Astrocyte (in vitro differentiated cells and primary cell): Measurements from ENCODE around the gene PPP3CA. TPM values are rescaled to one million over a fixed set of nuclear protein-coding genes. Genes with fewer than 3 reads are reported as not detected.

Experiments
- DNase-seq: peaks from one replicate; pipeline ENCODE4 v3.0.0-alpha.2; 2010; ENCODE audit warnings: low read depth
- FAIRE-seq: peaks from 2 replicates; lab custom pipeline; 2011; peaks lifted over from hg19 to GRCh38; lab: Jason Lieb, UNC
- H2AFZ ChIP-seq: 2 replicates; pipeline ENCODE4 v1.6.0; 2012; ENCODE audit warnings: low read depth, low read length, inconsistent platforms
- H3K27ac ChIP-seq: 2 replicates; pipeline ENCODE4 v1.5.1; 2011; ENCODE audit warnings: low read depth, low read length, inconsistent platforms
- H3K27me3 ChIP-seq: 2 replicates; pipeline ENCODE4 v1.6.0; 2011; ENCODE audit warnings: low read length, inconsistent platforms; ENCODE audit not compliant: insufficient read depth
- H3K36me3 ChIP-seq: 2 replicates; pipeline ENCODE4 v1.5.1; 2011; ENCODE audit warnings: low read length, inconsistent platforms; ENCODE audit not compliant: insufficient read depth
- H3K4me1 ChIP-seq: 2 replicates; pipeline ENCODE4 v1.5.1; 2011; ENCODE audit warnings: low read length, inconsistent platforms; ENCODE audit not compliant: insufficient read depth
- H3K4me2 ChIP-seq: 2 replicates; pipeline ENCODE4 v1.6.0; 2012; ENCODE audit warnings: low read length, inconsistent platforms
- H3K4me3 ChIP-seq: 2 replicates; pipeline ENCODE4 v1.5.1; 2011; ENCODE audit warnings: low read depth, mild to moderate bottlenecking, low read length, inconsistent platforms; ENCODE audit not compliant: insufficient read depth
- H3K79me2 ChIP-seq: 2 replicates; pipeline ENCODE4 v1.6.0; 2012; ENCODE audit warnings: mild to moderate bottlenecking, low read length, inconsistent platforms; ENCODE audit not compliant: insufficient read depth
- H3K9ac ChIP-seq: 2 replicates; pipeline ENCODE4 v1.6.0; 2012; ENCODE audit warnings: mild to moderate bottlenecking, low read length, inconsistent platforms
- H3K9me3 ChIP-seq: 2 replicates; pipeline ENCODE4 v1.5.1; 2012; ENCODE audit warnings: low read depth, mild to moderate bottlenecking, low read length, inconsistent platforms; ENCODE audit not compliant: insufficient read depth
- H4K20me1 ChIP-seq: 2 replicates; pipeline ENCODE4 v1.6.0; 2012; ENCODE audit warnings: low read length, inconsistent platforms; ENCODE audit not compliant: insufficient read depth
- H3K27ac Mint-ChIP-seq: one replicate; pipeline ENCODE4 v1.8.0; 2021; ENCODE audit warnings: mild to moderate bottlenecking, mixed read lengths; ENCODE audit not compliant: unreplicated experiment
- H3K27me3 Mint-ChIP-seq: one replicate; pipeline ENCODE4 v1.8.0; 2021; ENCODE audit warnings: low read depth, mixed read lengths; ENCODE audit not compliant: unreplicated experiment
- H3K36me3 Mint-ChIP-seq: one replicate; pipeline ENCODE4 v1.8.0; 2021; ENCODE audit warnings: low read depth, mixed read lengths; ENCODE audit not compliant: unreplicated experiment
- H3K4me1 Mint-ChIP-seq: one replicate; pipeline ENCODE4 v1.8.0; 2021; ENCODE audit warnings: low read depth, mixed read lengths; ENCODE audit not compliant: unreplicated experiment
- H3K4me3 Mint-ChIP-seq: one replicate; pipeline ENCODE4 v1.8.0; 2021; ENCODE audit warnings: mild to moderate bottlenecking, moderate library complexity, mixed read lengths; ENCODE audit not compliant: unreplicated experiment
- H3K9me3 Mint-ChIP-seq: one replicate; pipeline ENCODE4 v1.8.0; 2021; ENCODE audit warnings: mild to moderate bottlenecking, mixed read lengths; ENCODE audit not compliant: unreplicated experiment
- EZH2 ChIP-seq: IDR thresholded peaks from 2 replicates; pipeline ENCODE4 v1.6.1; 2012; ENCODE audit warnings: mild to moderate bottlenecking, low read length, inconsistent platforms; ENCODE audit not compliant: insufficient read depth
- total RNA-seq: library from RNA; stranded (reverse); gene quantifications from 2 replicates; pipeline ENCODE4 v1.2.1, GENCODE V29; 2021
- TF ChIP-seq, protein P1 (sequence below): IDR thresholded peaks from 2 replicates; pipeline ENCODE4 v1.5.1; 2011; ENCODE audit warnings: low read depth, mild to moderate bottlenecking, inconsistent platforms, low read length, moderate library complexity; ENCODE audit not compliant: insufficient read depth

PPP3CA gene
- total RNA-seq, 1 donor from 2014 or later, result 101 TPM

GRCh38 chr4:101115887-101116286 is 231.4 kb downstream of the PPP3CA start:
- no peaks in the 10 kb centered on the region for H3K9me3 ChIP-seq
- no peak for DNase-seq
- no peaks in the 10 kb centered on the region for H3K27me3 Mint-ChIP-seq
- no peak for FAIRE-seq
- H3K79me2 ChIP-seq, result peaks cover 6% of the 10 kb centered on the region
- no peaks in the 10 kb centered on the region for H3K9me3 Mint-ChIP-seq
- H3K4me2 ChIP-seq, result no peak overlapping the region
- no peak overlapping the region for H3K9ac ChIP-seq
- TF ChIP-seq, protein P1, sequence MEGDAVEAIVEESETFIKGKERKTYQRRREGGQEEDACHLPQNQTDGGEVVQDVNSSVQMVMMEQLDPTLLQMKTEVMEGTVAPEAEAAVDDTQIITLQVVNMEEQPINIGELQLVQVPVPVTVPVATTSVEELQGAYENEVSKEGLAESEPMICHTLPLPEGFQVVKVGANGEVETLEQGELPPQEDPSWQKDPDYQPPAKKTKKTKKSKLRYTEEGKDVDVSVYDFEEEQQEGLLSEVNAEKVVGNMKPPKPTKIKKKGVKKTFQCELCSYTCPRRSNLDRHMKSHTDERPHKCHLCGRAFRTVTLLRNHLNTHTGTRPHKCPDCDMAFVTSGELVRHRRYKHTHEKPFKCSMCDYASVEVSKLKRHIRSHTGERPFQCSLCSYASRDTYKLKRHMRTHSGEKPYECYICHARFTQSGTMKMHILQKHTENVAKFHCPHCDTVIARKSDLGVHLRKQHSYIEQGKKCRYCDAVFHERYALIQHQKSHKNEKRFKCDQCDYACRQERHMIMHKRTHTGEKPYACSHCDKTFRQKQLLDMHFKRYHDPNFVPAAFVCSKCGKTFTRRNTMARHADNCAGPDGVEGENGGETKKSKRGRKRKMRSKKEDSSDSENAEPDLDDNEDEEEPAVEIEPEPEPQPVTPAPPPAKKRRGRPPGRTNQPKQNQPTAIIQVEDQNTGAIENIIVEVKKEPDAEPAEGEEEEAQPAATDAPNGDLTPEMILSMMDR, result no peak
- TF ChIP-seq EZH2, result no peak
- H3K27me3 ChIP-seq, result no peaks in the 10 kb centered on the region
- no peak overlapping the region for H3K27ac ChIP-seq
- H2AFZ ChIP-seq, result no peak overlapping the region
- H3K4me1 Mint-ChIP-seq, result peaks cover 9% of the 10 kb centered on the region
- H3K36me3 Mint-ChIP-seq, result peaks cover 4% of the 10 kb centered on the region
- H3K4me3 ChIP-seq, result no peak overlapping the region
- H3K4me3 Mint-ChIP-seq, result no peak overlapping the region
- H4K20me1 ChIP-seq, result peaks cover 7% of the 10 kb centered on the region
- H3K27ac Mint-ChIP-seq, result no peak overlapping the region
- H3K4me1 ChIP-seq, result no peaks in the 10 kb centered on the region
- H3K36me3 ChIP-seq, result no peaks in the 10 kb centered on the region

DNA sequence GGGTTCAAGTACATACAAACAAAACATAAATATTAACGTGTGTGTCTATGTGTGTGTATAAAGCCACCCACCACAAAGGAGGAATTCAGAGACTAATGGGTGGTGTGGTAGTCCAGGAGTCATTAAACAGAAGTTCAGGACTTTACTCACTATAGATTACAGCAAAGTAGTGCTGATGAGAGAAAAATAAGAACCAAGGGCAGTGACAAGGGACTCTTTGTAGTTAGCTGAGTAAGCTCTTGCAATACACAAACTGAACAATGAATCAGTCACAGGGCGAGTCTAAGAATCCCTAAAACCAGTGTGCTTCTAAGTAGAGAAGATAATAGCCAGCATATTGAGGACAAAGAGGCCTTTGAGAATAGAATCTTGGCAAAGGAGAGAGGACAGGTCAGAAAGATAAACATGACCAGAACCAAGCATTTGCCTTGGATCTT is 232.4 kb downstream of the PPP3CA start:
- TF ChIP-seq, protein P1, result no peak
- no peak for TF ChIP-seq EZH2
- peaks cover 7% of the 10 kb centered on the region for H4K20me1 ChIP-seq
- H3K4me1 Mint-ChIP-seq, result peaks cover 9% of the 10 kb centered on the region
- no peaks in the 10 kb centered on the region for H3K27me3 Mint-ChIP-seq
- H3K36me3 ChIP-seq, result no peaks in the 10 kb centered on the region
- H3K4me2 ChIP-seq, result peak overlapping the region; percentile 14
- H3K27ac ChIP-seq, result no peak overlapping the region
- peaks cover 4% of the 10 kb centered on the region for H3K36me3 Mint-ChIP-seq
- peaks cover 7% of the 10 kb centered on the region for H3K79me2 ChIP-seq
- H3K9ac ChIP-seq, result no peak overlapping the region
- H2AFZ ChIP-seq, result no peak overlapping the region
- H3K4me1 ChIP-seq, result no peaks in the 10 kb centered on the region
- no peaks in the 10 kb centered on the region for H3K9me3 Mint-ChIP-seq
- H3K4me3 ChIP-seq, result no peak overlapping the region
- no peak overlapping the region for H3K4me3 Mint-ChIP-seq
- no peak overlapping the region for H3K27ac Mint-ChIP-seq
- no peak for FAIRE-seq
- peak; percentile 79 for DNase-seq
- no peaks in the 10 kb centered on the region for H3K27me3 ChIP-seq
- no peaks in the 10 kb centered on the region for H3K9me3 ChIP-seq

DNA sequence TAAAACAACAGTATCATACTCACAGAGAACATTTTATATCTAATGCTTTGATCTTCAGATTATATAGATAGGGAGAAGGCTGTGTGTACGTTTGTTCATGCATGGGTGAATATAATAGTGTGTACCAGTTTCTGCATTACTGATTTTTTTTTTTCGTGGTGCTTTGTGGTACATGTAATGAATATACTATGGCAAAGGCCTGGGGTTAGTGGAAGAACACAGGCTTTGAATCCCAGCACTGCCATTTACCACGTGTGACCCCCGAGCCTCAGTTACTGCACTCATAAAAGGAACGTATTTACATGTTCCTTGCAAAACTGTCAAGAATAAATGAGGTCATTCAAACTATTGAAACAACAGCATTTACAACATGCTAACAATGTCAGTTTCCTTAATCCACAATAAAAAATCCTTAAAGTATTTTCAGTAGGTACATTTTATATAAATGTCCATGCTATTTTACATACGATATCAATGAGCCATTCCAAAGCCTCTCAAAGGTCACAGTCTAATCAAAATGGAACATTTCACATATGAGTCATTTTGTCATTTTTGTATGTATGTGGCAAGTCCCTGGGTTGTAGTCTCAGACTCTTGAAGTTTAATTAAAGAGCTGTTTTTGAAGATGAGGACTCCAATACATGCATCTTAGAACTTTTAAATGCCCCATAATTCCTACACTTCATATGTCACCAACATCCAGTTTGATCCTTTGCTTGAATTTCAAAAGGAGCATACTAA is 242.8 kb downstream of the PPP3CA start:
- H3K4me2 ChIP-seq, result no peak overlapping the region
- H3K9me3 Mint-ChIP-seq, result no peaks in the 10 kb centered on the region
- DNase-seq, result no peak

More for the DNA sequence above, 242.8 kb downstream of the PPP3CA start:
- H3K27ac Mint-ChIP-seq, result no peak overlapping the region
- Histone ChIP-seq H2AFZ (no peak overlapping the region), H3K4me1 (peaks cover 4% of the 10 kb centered on the region), H3K79me2 (no peaks in the 10 kb centered on the region), H3K9me3 (no peaks in the 10 kb centered on the region), H3K4me3 (no peak overlapping the region), H3K36me3 (no peaks in the 10 kb centered on the region), H4K20me1 (peaks cover 2% of the 10 kb centered on the region), H3K27ac (no peak overlapping the region), H3K9ac (no peak overlapping the region), H3K27me3 (no peaks in the 10 kb centered on the region)
- FAIRE-seq, result no peak
- no peak overlapping the region for H3K4me3 Mint-ChIP-seq
- no peaks in the 10 kb centered on the region for H3K27me3 Mint-ChIP-seq
- H3K4me1 Mint-ChIP-seq, result peaks cover 23% of the 10 kb centered on the region
- H3K36me3 Mint-ChIP-seq, result no peaks in the 10 kb centered on the region
- TF ChIP-seq, protein P1, result no peak
- TF ChIP-seq EZH2, result no peak
